ENCODE data around the gene ZNF2. TPM values are rescaled to one million over a fixed set of nuclear protein-coding genes. Genes with fewer than 3 reads are reported as not detected.

Gene ZNF2
- total RNA-seq, 1 donor from 2014 or later = 5.3 TPM

GRCh38 chr2:95159690-95160449, 5.7 kb upstream of the ZNF2 start, which contains the start of gene ZNF514:
TSS of gene ZNF514 (minus strand) at chr2:95159848. CDS start at chr2:95153253, 6,595 bp downstream.
- peak within 1 kb of the TSS; percentile 85 for H3K4me3 Mint-ChIP-seq
- CTCF ChIA-PET = interaction anchor here (1.4 kb wide), 1 partner anchor 38 kb away, joined by 5 read pairs; the partner anchor contains the start of gene MRPS5
- peaks cover 21% of the 10 kb centered on the region for H3K4me1 Mint-ChIP-seq

GRCh38 chr2:95165030-95165370, 609 bp upstream of the ZNF2 start:
- no peak for TF ChIP-seq CTCF (IDR thresholded peaks at IDR 0.05)
- ATAC-seq (ENCODE audit: low read depth) (peak; percentile 10), DNase-seq (no peak)
- peaks cover 10% of the 10 kb centered on the region for H3K36me3 Mint-ChIP-seq (ENCODE audit: low read depth)
- H3K4me3 Mint-ChIP-seq = peak overlapping the region; percentile 100
- H3K27me3 Mint-ChIP-seq = no peaks in the 10 kb centered on the region
- peak overlapping the region; percentile 97 for H3K27ac Mint-ChIP-seq
- no peaks in the 10 kb centered on the region for H3K9me3 Mint-ChIP-seq
- POLR2A ChIA-PET = interaction anchor here (0.7 to 4.2 kb wide), 6 partner anchors 10 to 238 kb away, joined by 3 to 40 read pairs (median 4); partner anchors contain the start of genes FAHD2A, MRPS5 and ZNF892
- intact Hi-C loops (cut with micrococcal nuclease) = loop anchor here (1.0 to 2.0 kb wide), 3 partner anchors 42 to 238 kb away; partner anchors contain the start of genes FAHD2A and ZNF892
- H3K4me1 Mint-ChIP-seq = peaks cover 29% of the 10 kb centered on the region
- CTCF ChIA-PET = no interaction called here

More at GRCh38 chr2:95159690-95160449, 5.7 kb upstream of the ZNF2 start, which contains the start of gene ZNF514:
- peak within 1 kb of the TSS; percentile 79 for H3K27ac Mint-ChIP-seq
- POLR2A ChIA-PET = interaction anchor here (0.6 to 3.5 kb wide), 2 partner anchors 39 to 243 kb away, joined by 3 to 37 read pairs; partner anchors contain the start of genes FAHD2A and MRPS5
- TF ChIP-seq CTCF (IDR thresholded peaks at IDR 0.05) = no peak
- peak; percentile 96 for ATAC-seq (ENCODE audit: low read depth)
- H3K36me3 Mint-ChIP-seq (ENCODE audit: low read depth) = peaks cover 19% of the 10 kb centered on the region
- no peaks in the 10 kb centered on the region for H3K27me3 Mint-ChIP-seq
- H3K9me3 Mint-ChIP-seq = peaks cover 2% of the 10 kb centered on the region
- intact Hi-C loops (cut with micrococcal nuclease) = loop anchor here (1.0 kb wide), 1 partner anchor 38 kb away; no protein-coding TSS in a partner anchor
- DNase-seq = peak; percentile 78

GRCh38 chr2:95166065-95166763, 605 bp downstream of the ZNF2 start:
- DNase-seq (no peak), ATAC-seq (ENCODE audit: low read depth) (no peak)
- H3K4me3 Mint-ChIP-seq = peak overlapping the region; percentile 100
- intact Hi-C loops (cut with micrococcal nuclease) = no loop called here
- no peaks in the 10 kb centered on the region for H3K27me3 Mint-ChIP-seq
- H3K9me3 Mint-ChIP-seq = no peaks in the 10 kb centered on the region
- no peak for TF ChIP-seq CTCF (IDR thresholded peaks at IDR 0.05)
- H3K4me1 Mint-ChIP-seq = peaks cover 25% of the 10 kb centered on the region
- H3K36me3 Mint-ChIP-seq (ENCODE audit: low read depth) = peaks cover 10% of the 10 kb centered on the region
- ChIA-PET CTCF (no interaction called here), POLR2A (interaction anchor here (1.0 to 4.2 kb wide), 5 partner anchors 9 to 236 kb away, joined by 3 to 40 read pairs (median 4); partner anchors contain the start of genes FAHD2A, MRPS5 and ZNF892)
- peak overlapping the region; percentile 97 for H3K27ac Mint-ChIP-seq

GRCh38 chr2:95171902-95172301, 6.3 kb downstream of the ZNF2 start:
- no peaks in the 10 kb centered on the region for H3K4me1 Mint-ChIP-seq
- intact Hi-C loops (cut with micrococcal nuclease) = no loop called here
- ChIA-PET CTCF (no interaction called here), POLR2A (no interaction called here)
- no peak overlapping the region for H3K4me3 Mint-ChIP-seq
- no peak for ATAC-seq (ENCODE audit: low read depth)
- H3K27ac Mint-ChIP-seq = no peak overlapping the region
- DNase-seq = no peak
- peaks cover 7% of the 10 kb centered on the region for H3K36me3 Mint-ChIP-seq (ENCODE audit: low read depth)
- no peaks in the 10 kb centered on the region for H3K27me3 Mint-ChIP-seq
- no peaks in the 10 kb centered on the region for H3K9me3 Mint-ChIP-seq
- no peak for TF ChIP-seq CTCF (IDR thresholded peaks at IDR 0.05)
